HepG2 (cell line): ENCODE results near the gene ATG4B. TPM values are rescaled to one million over a fixed set of nuclear protein-coding genes. Genes with fewer than 3 reads are reported as not detected.

Source experiments
- ATF6 ChIP-seq: sonication (generic); formaldehyde crosslinking; conservative IDR thresholded peaks from 2 replicates; pipeline ENCODE4 v1.4.0; 2020; ENCODE audit warnings: missing genetic modification reagents
- ATF7 ChIP-seq, 2 experiments: fragments of 450-650 bp in 1 of 2; sonication (generic) in 1 of 2; formaldehyde crosslinking in 1 of 2; IDR thresholded peaks; 2 replicates each; pipeline versions ENCODE4 v1.4.0 to v1.6.1; 2016 to 2020; ENCODE audit warnings: antibody characterized with exemption in 1 of 2, mild to moderate bottlenecking in 1 of 2, missing genetic modification reagents in 1 of 2
- CBX5 ChIP-seq: sonication (generic); formaldehyde crosslinking; IDR thresholded peaks from 2 replicates; pipeline ENCODE4 v1.4.0; 2020; ENCODE audit warnings: missing genetic modification reagents, borderline replicate concordance
- IKZF5 ChIP-seq: IDR thresholded peaks from 2 replicates; pipeline ENCODE4 v1.6.1; 2018; ENCODE audit warnings: missing genetic modification reagents, mild to moderate bottlenecking, missing compliant biosample characterization
- POGZ ChIP-seq: sonication (generic); formaldehyde crosslinking; IDR thresholded peaks from 2 replicates; pipeline ENCODE4 v1.4.0; 2020; ENCODE audit warnings: mild to moderate bottlenecking, missing genetic modification reagents
- SAP130 ChIP-seq: IDR thresholded peaks from 2 replicates; pipeline ENCODE4 v1.6.1; 2016; ENCODE audit warnings: low read depth
- SIN3A ChIP-seq: IDR thresholded peaks from 2 replicates; pipeline ENCODE4 v1.6.1; 2011; ENCODE audit warnings: low read depth, mild to moderate bottlenecking, control low read depth, low read length, borderline replicate concordance
- THRA ChIP-seq: sonication (generic); formaldehyde crosslinking; IDR thresholded peaks from 2 replicates; pipeline ENCODE4 v1.4.0; 2020; ENCODE audit warnings: missing genetic modification reagents, borderline replicate concordance
- ZFX ChIP-seq: sonication (generic); formaldehyde crosslinking; IDR thresholded peaks from 2 replicates; pipeline ENCODE4 v1.4.0; 2020; ENCODE audit warnings: mild to moderate bottlenecking, low read depth, missing genetic modification reagents, moderate library complexity
- ZNF280B ChIP-seq: sonication (generic); formaldehyde crosslinking; IDR thresholded peaks from 2 replicates; pipeline ENCODE4 v1.5.0; 2020; ENCODE audit warnings: missing genetic modification reagents, mild to moderate bottlenecking, borderline replicate concordance
- ZNF280D ChIP-seq: sonication (generic); formaldehyde crosslinking; IDR thresholded peaks from 2 replicates; pipeline ENCODE4 v1.5.1; 2020; ENCODE audit warnings: mild to moderate bottlenecking, missing genetic modification reagents
- ZNF446 ChIP-seq: sonication (generic); formaldehyde crosslinking; IDR thresholded peaks from 2 replicates; pipeline ENCODE4 v1.5.0; 2020; ENCODE audit warnings: mild to moderate bottlenecking, missing genetic modification reagents
- ZNF615 ChIP-seq: sonication (generic); formaldehyde crosslinking; IDR thresholded peaks from 2 replicates; pipeline ENCODE4 v1.5.0; 2020; ENCODE audit warnings: mild to moderate bottlenecking, missing genetic modification reagents, borderline replicate concordance
- ZNF691 ChIP-seq: sonication (generic); formaldehyde crosslinking; IDR thresholded peaks from 2 replicates; pipeline ENCODE4 v1.4.0; 2020; ENCODE audit warnings: missing genetic modification reagents, low read depth, mild to moderate bottlenecking, borderline replicate concordance
- polyA plus RNA-seq, 8 experiments: library from polyadenylated mRNA; depleted of rRNA in 3 of 8; stranded (reverse) in 7 of 8; unstranded in 1 of 8; fragments of >200 nt; fragmentation: Illumina TruSeq in 4 of 8; extraction: Trizol in 4 of 8; gene quantifications; 2 replicates each; pipeline versions ENCODE4 v1.2.1 to v1.2.3, GENCODE V29; 2011 to 2016; ENCODE audit warnings: low read depth in 4 of 8, missing spikeins in 1 of 8, mixed read lengths in 1 of 8; ENCODE audit not compliant: insufficient read depth in 1 of 8
- total RNA-seq, 5 experiments: library from RNA; depleted of rRNA; stranded (reverse); fragments of >200 nt; fragmentation: Illumina TruSeq; extraction: Trizol; gene quantifications; 2 replicates each; pipeline ENCODE4 v1.2.3, GENCODE V29; 2016; ENCODE audit warnings: low read depth in 1 of 5

The ATG4B gene
- total and polyA plus RNA-seq, 2 of the 13 experiments (the other 11 are each of a cell fraction or from before 2014, with no cell fraction given) = 95.5 to 239 TPM

GRCh38 chr2:241637018-241637794 is at the start of gene ATG4B, which contains the start of gene THAP4 (continued):
- peak; percentile 94 for TF ChIP-seq ZNF691
- TF ChIP-seq SAP130 = peak; percentile 93
- TF ChIP-seq POGZ (CRISPR knock-in tag) = peak; percentile 70; the same call in 1 of the 2 replicates
- TF ChIP-seq IKZF5 (CRISPR knock-in tag) = peak; percentile 64
- no peak for TF ChIP-seq ZNF615 (CRISPR knock-in tag)
- peak; percentile 85 for TF ChIP-seq ZNF280B (CRISPR knock-in tag)
- TF ChIP-seq CBX5 = peak; percentile 86; the same call in 1 of the 2 replicates
- TF ChIP-seq ZNF280D (CRISPR knock-in tag) = no peak
- peak; percentile 75; the same call in 1 of the 2 replicates for TF ChIP-seq SIN3A
- TF ChIP-seq THRA = peak; percentile 64; the same call in 1 of the 2 replicates
- TF ChIP-seq ZFX = peak; percentile 89
- no peak for TF ChIP-seq ATF7 (IDR thresholded peaks at IDR 0.05)
- no peak; the same call in 1 of the 2 replicates for TF ChIP-seq ATF7 (CRISPR knock-in tag; IDR thresholded peaks at IDR 0.05)
- TF ChIP-seq ZNF446 (CRISPR knock-in tag) = peak; percentile 72; the same call in 1 of the 2 replicates
- TF ChIP-seq ATF6 (CRISPR knock-in tag) = no peak
